Skeletal muscle satellite cell (primary cell): ENCODE results near the gene TEX19.
A peak's percentile ranks its signal among the peaks of the same experiment; 100 is the strongest.
"Not testable (repeated sequence)": the region's sequence is repeated elsewhere in the genome, so short reads cannot be mapped to it uniquely, and the experiment has no call there.

Experiments used
- H3K27me3 ChIP-seq: 2 replicates; pipeline ENCODE4 v1.7.0; 2013; ENCODE audit warnings: low read length; ENCODE audit not compliant: control insufficient read depth, insufficient read depth
- H3K36me3 ChIP-seq: 2 replicates; pipeline ENCODE4 v1.7.0; 2013; ENCODE audit warnings: mild to moderate bottlenecking, control low read depth, low read length; ENCODE audit not compliant: insufficient read depth
- H3K4me1 ChIP-seq: 2 replicates; pipeline ENCODE4 v1.7.0; 2013; ENCODE audit warnings: low read length; ENCODE audit not compliant: control insufficient read depth, insufficient read depth
- H3K4me2 ChIP-seq: 2 replicates; pipeline ENCODE4 v1.7.0; 2013; ENCODE audit warnings: mild to moderate bottlenecking, low read length
- H3K4me3 ChIP-seq: 2 replicates; pipeline ENCODE4 v1.7.0; 2013; ENCODE audit warnings: low read length
- H3K9ac ChIP-seq: 2 replicates; pipeline ENCODE4 v1.7.0; 2013; ENCODE audit warnings: mild to moderate bottlenecking, low read depth, low read length, moderate library complexity
- H3K9me3 ChIP-seq: replicated peaks from 2 replicates; pipeline ENCODE4 v1.7.0; 2013; ENCODE audit warnings: mild to moderate bottlenecking, control low read depth, low read length

TEX19 gene

GRCh38 chr17:82377924-82378740 lies 19.1 kb downstream of the TEX19 start:
- Histone ChIP-seq H3K4me3 (no peak overlapping the region), H3K9me3 (no peaks in the 10 kb centered on the region), H3K4me1 (peaks cover 10% of the 10 kb centered on the region), H3K27me3 (peaks cover 36% of the 10 kb centered on the region), H3K36me3 (no peaks in the 10 kb centered on the region), H3K9ac (no peak overlapping the region), H3K4me2 (no peak overlapping the region)

GRCh38 chr17:82378741-82379021 lies 19.6 kb downstream of the TEX19 start:
- Histone ChIP-seq H3K4me3 (no peak overlapping the region), H3K4me2 (no peak overlapping the region), H3K36me3 (no peaks in the 10 kb centered on the region), H3K9me3 (no peaks in the 10 kb centered on the region), H3K27me3 (peaks cover 40% of the 10 kb centered on the region), H3K4me1 (peaks cover 10% of the 10 kb centered on the region), H3K9ac (no peak overlapping the region)

GRCh38 chr17:82380860-82381702 lies 22.0 kb downstream of the TEX19 start:
- H3K4me2 ChIP-seq: peak overlapping the region; percentile 66
- no peaks in the 10 kb centered on the region for H3K9me3 ChIP-seq
- peaks cover 20% of the 10 kb centered on the region for H3K4me1 ChIP-seq
- no peaks in the 10 kb centered on the region for H3K36me3 ChIP-seq
- H3K4me3 ChIP-seq: peak overlapping the region; percentile 49
- peaks cover 63% of the 10 kb centered on the region for H3K27me3 ChIP-seq
- H3K9ac ChIP-seq: no peak overlapping the region

- H3K36me3 ChIP-seq, H3K9ac ChIP-seq, H3K9me3 ChIP-seq: not testable (repeated sequence)
- H3K4me3 ChIP-seq: peak overlapping the region; percentile 49
- peaks cover 20% of the 10 kb centered on the region for H3K4me1 ChIP-seq
- H3K27me3 ChIP-seq: peaks cover 69% of the 10 kb centered on the region
- peak overlapping the region; percentile 66 for H3K4me2 ChIP-seq
Measured at GRCh38 chr17:82381703-82382009, 22.6 kb downstream of the TEX19 start.

GRCh38 chr17:82382220-82382932 lies 23.3 kb downstream of the TEX19 start:
- not testable (repeated sequence) for H3K36me3 ChIP-seq, H3K9ac ChIP-seq, H3K4me3 ChIP-seq, H3K4me2 ChIP-seq, H3K9me3 ChIP-seq
- H3K27me3 ChIP-seq: peaks cover 76% of the 10 kb centered on the region
- peaks cover 20% of the 10 kb centered on the region for H3K4me1 ChIP-seq

- H3K4me2 ChIP-seq: no peak overlapping the region
- H3K9me3 ChIP-seq: no peaks in the 10 kb centered on the region
- no peak overlapping the region for H3K9ac ChIP-seq
- no peaks in the 10 kb centered on the region for H3K36me3 ChIP-seq
- H3K27me3 ChIP-seq: peaks cover 79% of the 10 kb centered on the region
- H3K4me1 ChIP-seq: peaks cover 20% of the 10 kb centered on the region
- no peak overlapping the region for H3K4me3 ChIP-seq
Measured at GRCh38 chr17:82382933-82383255, 23.8 kb downstream of the TEX19 start.

- Histone ChIP-seq H3K9me3 (no peaks in the 10 kb centered on the region), H3K36me3 (no peaks in the 10 kb centered on the region), H3K9ac (no peak overlapping the region), H3K4me1 (peaks cover 24% of the 10 kb centered on the region), H3K4me3 (no peak overlapping the region), H3K4me2 (no peak overlapping the region), H3K27me3 (peaks cover 78% of the 10 kb centered on the region)
Measured at GRCh38 chr17:82383411-82383810, 24.4 kb downstream of the TEX19 start.

GRCh38 chr17:82384051-82384729 lies 25.1 kb downstream of the TEX19 start:
- H3K9ac ChIP-seq: no peak overlapping the region
- peaks cover 24% of the 10 kb centered on the region for H3K4me1 ChIP-seq
- no peaks in the 10 kb centered on the region for H3K9me3 ChIP-seq
- H3K4me3 ChIP-seq: no peak overlapping the region
- H3K27me3 ChIP-seq: peaks cover 72% of the 10 kb centered on the region
- H3K4me2 ChIP-seq: no peak overlapping the region
- no peaks in the 10 kb centered on the region for H3K36me3 ChIP-seq

- no peaks in the 10 kb centered on the region for H3K36me3 ChIP-seq
- H3K9me3 ChIP-seq: no peaks in the 10 kb centered on the region
- H3K4me1 ChIP-seq: peaks cover 24% of the 10 kb centered on the region
- H3K9ac ChIP-seq: no peak overlapping the region
- no peak overlapping the region for H3K4me2 ChIP-seq
- H3K27me3 ChIP-seq: peaks cover 66% of the 10 kb centered on the region
- H3K4me3 ChIP-seq: no peak overlapping the region
Measured at GRCh38 chr17:82384730-82385481, 25.9 kb downstream of the TEX19 start.

- H3K4me2 ChIP-seq: no peak overlapping the region
- H3K9ac ChIP-seq: no peak overlapping the region
- no peaks in the 10 kb centered on the region for H3K9me3 ChIP-seq
- peaks cover 60% of the 10 kb centered on the region for H3K27me3 ChIP-seq
- no peak overlapping the region for H3K4me3 ChIP-seq
- peaks cover 23% of the 10 kb centered on the region for H3K4me1 ChIP-seq
- H3K36me3 ChIP-seq: no peaks in the 10 kb centered on the region
Measured at GRCh38 chr17:82385559-82386254, 26.7 kb downstream of the TEX19 start.
